ENCODE results near the gene ACBD3.

ACBD3 gene

GRCh38 chr1:226112626-226113025 lies 73.9 kb downstream of the ACBD3 start:
- Histone ChIP-seq H3K18ac (ENCODE audit: low read depth in 1 of 2, low read length in 2 of 2) (no peak overlapping the region), H3K27ac (ENCODE audit: low read length, poor library complexity, severe bottlenecking) (no peak overlapping the region), H3K14ac (ENCODE audit: low read length in 2 of 2) (no peak overlapping the region), H2BK12ac (ENCODE audit: low read length in 2 of 2) (no peak overlapping the region), H2BK15ac (ENCODE audit: low read depth, poor library complexity, severe bottlenecking) (no peak overlapping the region), H3K79me1 (replicated peaks; ENCODE audit: low read length, poor library complexity, severe bottlenecking) (no peaks in the 10 kb centered on the region), H4K8ac (ENCODE audit: low read length) (no peak overlapping the region), H3K9me3 (ENCODE audit: control insufficient read depth, low read length) (no peaks in the 10 kb centered on the region), H3K4me2 (ENCODE audit: low read length, poor library complexity, severe bottlenecking) (no peak overlapping the region), H3K36me3 (ENCODE audit: control insufficient read depth in 1 of 2, insufficient read depth in 2 of 2, low read depth in 1 of 2, low read length in 2 of 2) (no peaks in the 10 kb centered on the region), H3K4ac (ENCODE audit: low read depth in 1 of 2, low read length in 2 of 2) (no peak overlapping the region), H3K27me3 (ENCODE audit: control insufficient read depth in 1 of 2, insufficient read depth in 1 of 2, low read length in 2 of 2) (no peaks in the 10 kb centered on the region), H3K4me3 (ENCODE audit: insufficient read depth in 1 of 2, low read depth in 1 of 2, low read length in 2 of 2) (no peak overlapping the region), H2AK5ac (ENCODE audit: low read length, severe bottlenecking) (no peak overlapping the region), H3K4me1 (ENCODE audit: control insufficient read depth, insufficient read depth, low read depth, low read length) (peaks cover 14% of the 10 kb centered on the region), H4K91ac (ENCODE audit: low read length) (no peak overlapping the region), H3K23ac (ENCODE audit: low read length in 2 of 2) (no peak overlapping the region), H3K9ac (ENCODE audit: low read length) (no peak overlapping the region), H2AFZ (ENCODE audit: low read depth, low read length) (no peak overlapping the region), H2BK5ac (ENCODE audit: low read depth, low read length, poor library complexity, severe bottlenecking) (no peak overlapping the region), H2BK120ac (ENCODE audit: low read depth, low read length) (no peak overlapping the region)
- DNase-seq, result no peak
- WGBS, result 80% methylated on average over 2 of the region's 3 CpGs

- WGBS, result 69% methylated on average over 7 of the region's 7 CpGs
- Histone ChIP-seq H3K4me2 (ENCODE audit: low read length, poor library complexity, severe bottlenecking) (no peak overlapping the region), H4K8ac (ENCODE audit: low read length) (no peak overlapping the region), H3K4ac (ENCODE audit: low read depth in 1 of 2, low read length in 2 of 2) (no peak overlapping the region), H2AK5ac (ENCODE audit: low read length, severe bottlenecking) (no peak overlapping the region), H2BK12ac (ENCODE audit: low read length in 2 of 2) (peak overlapping the region in 1 of 2 experiments; percentile 15), H3K4me3 (ENCODE audit: insufficient read depth in 1 of 2, low read depth in 1 of 2, low read length in 2 of 2) (no peak overlapping the region), H3K23ac (ENCODE audit: low read length in 2 of 2) (no peak overlapping the region), H3K79me1 (replicated peaks; ENCODE audit: low read length, poor library complexity, severe bottlenecking) (no peaks in the 10 kb centered on the region), H3K27me3 (ENCODE audit: control insufficient read depth in 1 of 2, insufficient read depth in 1 of 2, low read length in 2 of 2) (no peaks in the 10 kb centered on the region), H2BK15ac (ENCODE audit: low read depth, poor library complexity, severe bottlenecking) (no peak overlapping the region), H2AFZ (ENCODE audit: low read depth, low read length) (no peak overlapping the region), H3K36me3 (ENCODE audit: control insufficient read depth in 1 of 2, insufficient read depth in 2 of 2, low read depth in 1 of 2, low read length in 2 of 2) (no peaks in the 10 kb centered on the region), H3K14ac (ENCODE audit: low read length in 2 of 2) (no peak overlapping the region), H3K27ac (ENCODE audit: low read length, poor library complexity, severe bottlenecking) (no peak overlapping the region), H2BK5ac (ENCODE audit: low read depth, low read length, poor library complexity, severe bottlenecking) (no peak overlapping the region), H2BK120ac (ENCODE audit: low read depth, low read length) (no peak overlapping the region), H3K18ac (ENCODE audit: low read depth in 1 of 2, low read length in 2 of 2) (peak overlapping the region in 1 of 2 experiments; percentile 14), H4K91ac (ENCODE audit: low read length) (no peak overlapping the region), H3K9me3 (ENCODE audit: control insufficient read depth, low read length) (no peaks in the 10 kb centered on the region), H3K9ac (ENCODE audit: low read length) (no peak overlapping the region), H3K4me1 (ENCODE audit: control insufficient read depth, insufficient read depth, low read depth, low read length) (peaks cover 14% of the 10 kb centered on the region)
- DNase-seq, result no peak
Observed at GRCh38 chr1:226111883-226112261, 74.7 kb downstream of the ACBD3 start.

GRCh38 chr1:226111098-226111882 lies 75.3 kb downstream of the ACBD3 start:
- H3K4me1 ChIP-seq (ENCODE audit: control insufficient read depth, insufficient read depth, low read depth, low read length), result peaks cover 14% of the 10 kb centered on the region
- H3K4ac ChIP-seq (ENCODE audit: low read depth in 1 of 2, low read length in 2 of 2), result no peak overlapping the region
- H2AK5ac ChIP-seq (ENCODE audit: low read length, severe bottlenecking), result no peak overlapping the region
- no peak overlapping the region for H2BK5ac ChIP-seq (ENCODE audit: low read depth, low read length, poor library complexity, severe bottlenecking)
- H3K36me3 ChIP-seq (ENCODE audit: control insufficient read depth in 1 of 2, insufficient read depth in 2 of 2, low read depth in 1 of 2, low read length in 2 of 2), result no peaks in the 10 kb centered on the region
- no peak overlapping the region for H2BK15ac ChIP-seq (ENCODE audit: low read depth, poor library complexity, severe bottlenecking)
- H3K14ac ChIP-seq (ENCODE audit: low read length in 2 of 2), result no peak overlapping the region
- no peaks in the 10 kb centered on the region for H3K79me1 ChIP-seq (replicated peaks; ENCODE audit: low read length, poor library complexity, severe bottlenecking)
- no peak for DNase-seq
- peak overlapping the region in 1 of 2 experiments; percentile 25 for H2BK12ac ChIP-seq (ENCODE audit: low read length in 2 of 2)
- H4K91ac ChIP-seq (ENCODE audit: low read length), result no peak overlapping the region
- H3K9me3 ChIP-seq (ENCODE audit: control insufficient read depth, low read length), result no peaks in the 10 kb centered on the region
- H3K23ac ChIP-seq (ENCODE audit: low read length in 2 of 2), result no peak overlapping the region
- peak overlapping the region; percentile 75 for H3K4me2 ChIP-seq (ENCODE audit: low read length, poor library complexity, severe bottlenecking)
- H3K27ac ChIP-seq (ENCODE audit: low read length, poor library complexity, severe bottlenecking), result peak overlapping the region; percentile 61
- peak overlapping the region; percentile 14 for H4K8ac ChIP-seq (ENCODE audit: low read length)
- H3K9ac ChIP-seq (ENCODE audit: low read length), result peak overlapping the region; percentile 83
- no peak overlapping the region for H2AFZ ChIP-seq (ENCODE audit: low read depth, low read length)
- H3K4me3 ChIP-seq (ENCODE audit: insufficient read depth in 1 of 2, low read depth in 1 of 2, low read length in 2 of 2), result peak overlapping the region in 1 of 2 experiments; percentile 78
- H3K18ac ChIP-seq (ENCODE audit: low read depth in 1 of 2, low read length in 2 of 2), result peak overlapping the region; percentile 89 to 94
- 24% methylated on average over 11 of the region's 11 CpGs for WGBS
- no peaks in the 10 kb centered on the region for H3K27me3 ChIP-seq (ENCODE audit: control insufficient read depth in 1 of 2, insufficient read depth in 1 of 2, low read length in 2 of 2)
- no peak overlapping the region for H2BK120ac ChIP-seq (ENCODE audit: low read depth, low read length)

- H2BK15ac ChIP-seq (ENCODE audit: low read depth, poor library complexity, severe bottlenecking), result peak overlapping the region; percentile 100
- peak overlapping the region; percentile 77 for H2BK5ac ChIP-seq (ENCODE audit: low read depth, low read length, poor library complexity, severe bottlenecking)
- peak; percentile 82 for DNase-seq
- H3K14ac ChIP-seq (ENCODE audit: low read length in 2 of 2), result peak overlapping the region in 1 of 2 experiments; percentile 29
- WGBS, result under 1% methylated on average over 64 of the region's 73 CpGs
- H3K4me3 ChIP-seq (ENCODE audit: insufficient read depth in 1 of 2, low read depth in 1 of 2, low read length in 2 of 2), result peak overlapping the region; percentile 69 to 78
- no peaks in the 10 kb centered on the region for H3K9me3 ChIP-seq (ENCODE audit: control insufficient read depth, low read length)
- no peaks in the 10 kb centered on the region for H3K79me1 ChIP-seq (replicated peaks; ENCODE audit: low read length, poor library complexity, severe bottlenecking)
- peak overlapping the region; percentile 94 for H2BK120ac ChIP-seq (ENCODE audit: low read depth, low read length)
- H3K9ac ChIP-seq (ENCODE audit: low read length), result peak overlapping the region; percentile 83
- H4K91ac ChIP-seq (ENCODE audit: low read length), result peak overlapping the region; percentile 83
- H3K23ac ChIP-seq (ENCODE audit: low read length in 2 of 2), result no peak overlapping the region
- H3K18ac ChIP-seq (ENCODE audit: low read depth in 1 of 2, low read length in 2 of 2), result peak overlapping the region; percentile 89 to 94
- no peaks in the 10 kb centered on the region for H3K36me3 ChIP-seq (ENCODE audit: control insufficient read depth in 1 of 2, insufficient read depth in 2 of 2, low read depth in 1 of 2, low read length in 2 of 2)
- no peaks in the 10 kb centered on the region for H3K27me3 ChIP-seq (ENCODE audit: control insufficient read depth in 1 of 2, insufficient read depth in 1 of 2, low read length in 2 of 2)
- peak overlapping the region; percentile 75 for H3K4me2 ChIP-seq (ENCODE audit: low read length, poor library complexity, severe bottlenecking)
- peak overlapping the region; percentile 79 to 98 for H3K4ac ChIP-seq (ENCODE audit: low read depth in 1 of 2, low read length in 2 of 2)
- H4K8ac ChIP-seq (ENCODE audit: low read length), result peak overlapping the region; percentile 85
- H3K27ac ChIP-seq (ENCODE audit: low read length, poor library complexity, severe bottlenecking), result peak overlapping the region; percentile 85
- peak overlapping the region; percentile 72 for H2AFZ ChIP-seq (ENCODE audit: low read depth, low read length)
- peaks cover 14% of the 10 kb centered on the region for H3K4me1 ChIP-seq (ENCODE audit: control insufficient read depth, insufficient read depth, low read depth, low read length)
- peak overlapping the region in 1 of 2 experiments; percentile 37 for H2BK12ac ChIP-seq (ENCODE audit: low read length in 2 of 2)
- no peak overlapping the region for H2AK5ac ChIP-seq (ENCODE audit: low read length, severe bottlenecking)
Observed at GRCh38 chr1:226110249-226111097, 76.1 kb downstream of the ACBD3 start.

Measured in mesenchymal stem cell (in vitro differentiated cells and primary cell).